ENCODE measurements around the gene VSNL1.

DNA sequence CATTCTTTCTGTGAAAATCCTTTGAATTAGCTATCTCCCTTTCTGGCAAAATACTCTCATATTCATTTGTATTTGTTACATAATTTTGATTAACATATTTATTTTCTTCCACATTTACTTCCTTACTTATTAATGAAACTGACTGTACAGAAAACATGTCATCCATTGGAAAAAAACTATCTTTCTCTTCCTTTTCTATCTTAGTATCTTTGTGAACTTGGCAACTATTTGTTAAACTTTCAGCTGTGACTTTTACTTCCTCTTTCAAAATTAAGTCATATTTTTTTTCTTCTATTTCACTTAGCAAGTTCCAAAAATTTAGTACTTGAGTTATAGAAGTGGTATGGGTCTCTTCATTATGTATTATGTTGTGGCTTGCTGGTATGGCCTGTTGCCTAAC is 24.8 kb upstream of the VSNL1 start:
- TF ChIP-seq POLR2A (IDR thresholded peaks at IDR 0.05; ENCODE audit: low read length) (no peak), GATA1 (IDR thresholded peaks at IDR 0.05; ENCODE audit: low read depth, low read length) (no peak)
